Lower leg skin (tissue), 4 donors: ENCODE results near the gene SLC22A4. TPM values are rescaled to one million over a fixed set of nuclear protein-coding genes. Genes with fewer than 3 reads are reported as not detected.

ENCODE experiments used
- DNase-seq, 2 donors: peaks; one replicate each; pipeline ENCODE4 v3.0.0-alpha.2; 2019; ENCODE audit warnings: low spot score in 2 of 2
- H3K4me3 ChIP-seq: fragments of 200-600 bp; sonication (generic); 2 replicates; pipeline ENCODE4 v1.5.1; 2017; ENCODE audit warnings: mild to moderate bottlenecking, low read depth; ENCODE audit not compliant: poor library complexity, severe bottlenecking
- CTCF ChIP-seq, 3 donors: fragments of 450-650 bp; IDR thresholded peaks; one replicate each; pipeline ENCODE4 v1.5.1; 2016; ENCODE audit warnings: antibody characterized with exemption in 3 of 3, mild to moderate bottlenecking in 3 of 3, moderate library complexity in 2 of 3
- POLR2A ChIP-seq, 2 donors: fragments of 450-650 bp; IDR thresholded peaks; one replicate each; pipeline ENCODE4 v1.6.1; 2016 to 2017; ENCODE audit warnings: antibody characterized with exemption in 2 of 2, mild to moderate bottlenecking in 1 of 2, moderate library complexity in 1 of 2
- WGBS, 2 donors: methylation state at CpG; one replicate each; pipeline ENCODE4 v1.1.5; 2018; 5-methylcytosine and 5-hydroxymethylcytosine counted together
- intact Hi-C: fragments of 100-400 bp; cut with DNase I; formaldehyde crosslinking; loops from one replicate; pipeline ENCODE4 v1.15.0; 2023; ENCODE audit warnings: low total_unique reads
- total RNA-seq, 4 donors: library from RNA; depleted of rRNA; stranded (reverse); fragments of >200 nt; gene quantifications; one replicate each; pipeline ENCODE4 v1.1.0, GENCODE V29; 2016

SLC22A4 gene
- total RNA-seq, 4 donors from 2014 or later = 0.27 to 1.8 (median 1.8) TPM

GRCh38 chr5:132380047-132380446 lies 85.9 kb downstream of the SLC22A4 start:
- intact Hi-C loops = no loop called here
- TF ChIP-seq POLR2A (IDR thresholded peaks at IDR 0.05) = no peak
- TF ChIP-seq CTCF (IDR thresholded peaks at IDR 0.05) = no peak
- 94 to 96% methylated on average over 6 of the region's 6 CpGs for WGBS, 2 donors
- no peak overlapping the region for H3K4me3 ChIP-seq
- DNase-seq = peak in 1 of 2 donors; percentile 58

GRCh38 chr5:132380741-132381140 lies 86.5 kb downstream of the SLC22A4 start:
- intact Hi-C loops = no loop called here
- TF ChIP-seq CTCF (IDR thresholded peaks at IDR 0.05) (no peak), POLR2A (IDR thresholded peaks at IDR 0.05) (no peak)
- no peak overlapping the region for H3K4me3 ChIP-seq
- 74 to 86% methylated on average over 2 of the region's 2 CpGs for WGBS, 2 donors
- DNase-seq = no peak

- H3K4me3 ChIP-seq = no peak overlapping the region
- intact Hi-C loops = no loop called here
- TF ChIP-seq POLR2A (IDR thresholded peaks at IDR 0.05) (no peak), CTCF (IDR thresholded peaks at IDR 0.05) (no peak)
- WGBS, 2 donors = 67 to 72% methylated on average over 1 of the region's 1 CpG
- no peak for DNase-seq
These were observed 87.4 kb downstream of the SLC22A4 start for GRCh38 chr5:132381614-132382013.

GRCh38 chr5:132383261-132383660 lies 89.1 kb downstream of the SLC22A4 start:
- intact Hi-C loops = no loop called here
- no peak for DNase-seq
- TF ChIP-seq POLR2A (IDR thresholded peaks at IDR 0.05) (no peak), CTCF (IDR thresholded peaks at IDR 0.05) (no peak)
- whole genome bisulfite sequencing, 2 donors = 94% methylated on average over 1 of the region's 1 CpG
- H3K4me3 ChIP-seq = no peak overlapping the region

GRCh38 chr5:132383984-132384383 lies 89.8 kb downstream of the SLC22A4 start:
- no peak overlapping the region for H3K4me3 ChIP-seq
- no peak for DNase-seq
- intact Hi-C loops = no loop called here
- 81 to 86% methylated on average over 5 of the region's 5 CpGs for WGBS, 2 donors
- TF ChIP-seq CTCF (IDR thresholded peaks at IDR 0.05) = no peak
- TF ChIP-seq POLR2A (IDR thresholded peaks at IDR 0.05) = no peak

- TF ChIP-seq POLR2A (IDR thresholded peaks at IDR 0.05) = no peak
- no peak for TF ChIP-seq CTCF (IDR thresholded peaks at IDR 0.05)
- no peak overlapping the region for H3K4me3 ChIP-seq
- 85 to 92% methylated on average over 4 of the region's 4 CpGs for WGBS, 2 donors
- intact Hi-C loops = no loop called here
- no peak for DNase-seq
These were observed 90.4 kb downstream of the SLC22A4 start for GRCh38 chr5:132384506-132385050.
